Kidney (tissue), 14 donors: Measurements from ENCODE around the gene FAM118A. TPM values are rescaled to one million over a fixed set of nuclear protein-coding genes. Genes with fewer than 3 reads are reported as not detected.
"Not testable (repeated sequence)": the region's sequence is repeated elsewhere in the genome, so short reads cannot be mapped to it uniquely, and the experiment has no call there.

Source experiments
- DNase-seq, 5 donors: peaks; one replicate each; pipeline ENCODE4 v3.0.0-alpha.2; 2013 to 2020
- FAIRE-seq: peaks from 2 replicates; lab custom pipeline; 2012; peaks lifted over from hg19 to GRCh38; lab: Jason Lieb, UNC
- H3K27ac ChIP-seq, 2 donors: one replicate each; pipeline ENCODE4 v1.7.0; 2013; ENCODE audit warnings: low read depth in 2 of 2, low read length in 2 of 2, inconsistent platforms in 1 of 2
- H3K27me3 ChIP-seq: one replicate; pipeline ENCODE4 v1.7.1; 2013; ENCODE audit warnings: low read length, inconsistent platforms; ENCODE audit not compliant: control insufficient read depth, insufficient read depth
- H3K36me3 ChIP-seq, 3 donors: one replicate each; pipeline versions ENCODE4 v1.7.0 to v1.7.1; 2013; ENCODE audit warnings: low read length in 3 of 3, control low read depth in 1 of 3, inconsistent platforms in 1 of 3; ENCODE audit not compliant: insufficient read depth in 3 of 3, control insufficient read depth in 2 of 3
- H3K4me1 ChIP-seq, 3 donors: one replicate each; pipeline versions ENCODE4 v1.7.0 to v1.7.1; 2013; ENCODE audit warnings: low read length in 3 of 3, inconsistent platforms in 1 of 3, low read depth in 1 of 3; ENCODE audit not compliant: control insufficient read depth in 2 of 3, insufficient read depth in 2 of 3
- H3K4me3 ChIP-seq, 3 donors: one replicate each; pipeline versions ENCODE4 v1.7.0 to v1.8.1; 2013; ENCODE audit warnings: low read length in 3 of 3, control low read depth in 1 of 3, inconsistent platforms in 1 of 3
- H3K9ac ChIP-seq, 3 donors: one replicate each; pipeline versions ENCODE4 v1.7.0 to v1.7.1; 2013; ENCODE audit warnings: low read length in 3 of 3, control low read depth in 1 of 3, inconsistent platforms in 1 of 3
- H3K9me3 ChIP-seq, 3 donors: one replicate each; pipeline versions ENCODE4 v1.7.0 to v1.7.1; 2013; ENCODE audit warnings: low read length in 3 of 3, control low read depth in 1 of 3, inconsistent platforms in 1 of 3; ENCODE audit not compliant: control insufficient read depth in 2 of 3, insufficient read depth in 1 of 3
- CTCF ChIP-seq: IDR thresholded peaks from 3 replicates; pipeline ENCODE4 v1.5.1; 2012; ENCODE audit warnings: mild to moderate bottlenecking, moderate library complexity, borderline replicate concordance; ENCODE audit not compliant: insufficient read depth; ENCODE audit errors: extremely low read depth
- intact Hi-C: fragments of 100-400 bp; cut with DNase I; formaldehyde crosslinking; loops from one replicate; pipeline ENCODE4 v1.11.1; 2022
- polyA plus RNA-seq: library from polyadenylated mRNA; stranded (reverse); fragments of 350-450 nt; fragmentation: Illumina TruSeq; extraction: RNeasy Lipid Tissue Mini Kit (QIAGEN cat#74804); gene quantifications from one replicate; pipeline ENCODE4 v1.2.3, GENCODE V29; 2014; ENCODE audit warnings: low read depth, low replicate concordance; ENCODE audit not compliant: insufficient read depth
- total RNA-seq: library from RNA; stranded (reverse); fragmentation: NEBNext Ultra II Directional; extraction: Animal tissue kit (Norgen Biotek cat#: 25700); gene quantifications from one replicate; pipeline ENCODE4 v1.2.1, GENCODE V29; 2021
- donor health status: control.
- donor health status: control.
- donor health status: control.
- donor health status: control.
- donor health status: control.
- donor health status: DM: yes; HTN: yes; CAD: no.
- donor health status: Normal renal cell carcinoma (clear cell type).

The FAM118A gene
- total and polyA plus RNA-seq, 2 donors from 2014 or later, result 5.7 to 13.0 TPM

GRCh38 chr22:45344334-45344733, 34.6 kb downstream of the FAM118A start:
- intact Hi-C loops, result no loop called here
- DNase-seq, result peak in 2 of 5 donors; percentile 39 to 46
- no peaks in the 10 kb centered on the region for H3K4me1 ChIP-seq
- no peaks in the 10 kb centered on the region for H3K9me3 ChIP-seq
- no peaks in the 10 kb centered on the region for H3K27me3 ChIP-seq
- no peak for FAIRE-seq
- peaks cover 0 to 7% (median 5%) of the 10 kb centered on the region in 3 donors for H3K36me3 ChIP-seq
- TF ChIP-seq CTCF, result no peak
- H3K27ac ChIP-seq, result no peak overlapping the region
- no peak overlapping the region for H3K4me3 ChIP-seq
- H3K9ac ChIP-seq, result no peak overlapping the region

- DNase-seq, result no peak
- no peak overlapping the region for H3K9ac ChIP-seq
- TF ChIP-seq CTCF, result no peak
- H3K27me3 ChIP-seq, result no peaks in the 10 kb centered on the region
- no peak overlapping the region for H3K4me3 ChIP-seq
- H3K27ac ChIP-seq, result no peak overlapping the region
- FAIRE-seq, result no peak
- H3K9me3 ChIP-seq, result no peaks in the 10 kb centered on the region
- H3K4me1 ChIP-seq, result no peaks in the 10 kb centered on the region
- no peaks in the 10 kb centered on the region for H3K36me3 ChIP-seq
- intact Hi-C loops, result no loop called here
Observed at GRCh38 chr22:45349916-45350315, 40.2 kb downstream of the FAM118A start.

- no peak overlapping the region for H3K27ac ChIP-seq
- intact Hi-C loops, result no loop called here
- no peaks in the 10 kb centered on the region for H3K9me3 ChIP-seq
- no peaks in the 10 kb centered on the region for H3K36me3 ChIP-seq
- no peaks in the 10 kb centered on the region for H3K27me3 ChIP-seq
- FAIRE-seq (no peak), DNase-seq (no peak)
- no peak overlapping the region for H3K4me3 ChIP-seq
- no peak overlapping the region for H3K9ac ChIP-seq
- H3K4me1 ChIP-seq, result no peaks in the 10 kb centered on the region
- no peak for TF ChIP-seq CTCF
Observed at GRCh38 chr22:45351956-45352355, 42.2 kb downstream of the FAM118A start.

GRCh38 chr22:45352757-45353156, 43.0 kb downstream of the FAM118A start:
- H3K4me3 ChIP-seq, DNase-seq, H3K27me3 ChIP-seq, FAIRE-seq, intact Hi-C loops, H3K27ac ChIP-seq, H3K9ac ChIP-seq, H3K36me3 ChIP-seq, H3K9me3 ChIP-seq, H3K4me1 ChIP-seq: not testable (repeated sequence)
